NCI-H524 (cell line): ENCODE data around the gene JMJD8.

Experiments
- DNase-seq, 2 experiments: peaks; one replicate each; lab custom pipeline; 2025; lab: John Stamatoyannopoulos, UW

Gene JMJD8

GRCh38 chr16:675884-676564, 8.1 kb downstream of the JMJD8 start:
- DNase-seq, result no peak

DNA sequence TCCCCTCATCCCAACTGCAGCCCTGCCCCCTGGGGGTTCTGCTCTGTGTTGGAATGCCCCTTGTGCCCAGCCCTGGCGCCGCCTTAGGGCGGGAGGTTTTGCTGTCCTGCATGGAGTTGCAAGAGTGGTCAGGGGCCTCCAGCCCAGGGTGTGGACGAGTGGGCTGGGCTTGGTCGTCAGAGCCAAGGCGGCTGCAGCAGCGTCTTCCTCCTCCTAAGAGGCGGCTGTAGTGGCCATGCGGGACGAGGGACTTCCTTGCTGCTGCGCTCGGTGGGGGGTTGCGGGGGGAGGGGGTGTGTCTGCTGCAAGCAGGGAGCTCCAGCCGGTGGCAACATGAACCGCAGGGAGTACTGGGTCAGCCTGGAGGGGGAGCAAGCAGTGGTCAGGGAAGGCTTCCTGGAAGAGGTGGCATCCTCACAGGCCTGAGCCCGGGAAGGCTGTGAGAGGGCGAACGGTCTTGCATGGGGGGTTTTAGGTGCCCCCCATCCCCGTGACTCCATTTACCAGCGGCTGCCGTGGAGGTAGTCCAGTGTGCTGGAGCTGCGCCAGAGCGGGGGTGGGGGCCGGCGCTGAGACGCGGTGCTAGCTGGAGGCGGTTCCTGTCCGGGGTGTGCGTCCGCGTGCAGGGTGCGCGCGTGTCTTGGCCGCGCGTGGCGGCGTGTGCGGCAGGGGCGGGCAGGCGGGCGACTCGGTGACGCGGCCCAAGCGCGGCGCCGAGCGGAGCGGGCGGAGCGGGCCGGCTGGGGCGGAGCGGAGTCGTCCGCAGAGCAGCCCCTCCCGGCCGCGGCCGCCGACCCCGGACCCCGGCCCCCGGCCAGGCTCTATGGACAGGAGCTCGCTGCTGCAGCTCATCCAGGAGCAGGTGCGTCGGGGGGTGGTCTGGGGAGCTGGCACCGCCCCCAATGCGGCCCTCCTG, 8.9 kb downstream of the JMJD8 start, which contains the start of gene RHBDL1:
Gene RHBDL1, plus strand, starts transcription at position 704 of the 916 bp plus-strand sequence. Its CDS starts 120 bp downstream, at position 824.
- DNase-seq, result peak in 1 of 2 experiments; percentile 50

- DNase-seq, result no peak
These were observed 9.8 kb downstream of the JMJD8 start for GRCh38 chr16:674214-674881.

DNA sequence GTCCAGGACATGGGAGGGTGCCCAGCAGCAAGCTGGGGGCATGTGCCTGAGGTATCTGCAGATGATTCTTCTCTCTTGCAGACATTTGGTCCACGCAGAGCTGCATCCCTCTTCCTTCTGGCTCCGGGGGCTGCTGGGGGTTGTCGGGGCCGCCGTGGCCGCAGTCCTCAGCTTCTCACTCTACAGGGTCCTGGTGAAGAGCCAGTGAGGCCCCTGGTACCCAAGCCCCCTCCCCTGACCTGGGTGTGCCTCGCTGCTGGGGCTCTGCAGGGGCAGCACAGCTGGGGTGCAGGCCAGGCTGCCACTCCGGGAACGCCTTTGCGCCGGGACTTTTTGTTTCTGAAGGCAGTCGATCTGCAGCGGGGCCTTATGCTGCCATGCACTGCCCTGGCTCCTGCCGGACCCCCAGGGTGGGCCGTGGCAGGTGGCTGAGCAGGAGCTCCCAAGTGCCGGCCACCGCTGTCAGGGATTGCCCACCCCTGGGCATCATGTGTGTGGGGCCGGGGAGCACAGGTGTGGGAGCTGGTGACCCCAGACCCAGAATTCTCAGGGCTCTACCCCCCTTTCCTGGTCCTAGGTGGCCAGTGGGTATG, 10.6 kb downstream of the JMJD8 start:
- DNase-seq, result no peak

GRCh38 chr16:672851-673250, 11.3 kb downstream of the JMJD8 start:
- no peak for DNase-seq

DNA sequence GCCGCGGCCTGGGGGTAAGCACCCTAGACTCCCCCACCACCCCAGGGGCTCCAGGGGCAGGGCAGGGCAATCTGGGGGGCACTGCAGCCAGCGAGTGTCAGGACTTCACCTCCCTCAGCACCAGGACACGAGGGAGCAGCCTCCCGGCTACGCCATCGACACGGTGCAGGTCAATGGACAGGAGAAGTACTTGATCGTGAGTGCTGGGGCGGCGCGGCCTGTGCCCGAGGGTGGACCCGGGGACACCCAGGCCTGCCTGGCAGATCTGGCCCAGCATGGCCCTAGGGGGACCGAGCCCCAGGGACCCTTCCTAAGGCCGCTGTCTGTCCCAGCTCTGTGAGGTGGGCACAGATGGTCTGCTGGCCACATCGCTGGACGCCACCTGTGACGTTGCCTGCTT, 11.8 kb downstream of the JMJD8 start:
- no peak for DNase-seq

DNA sequence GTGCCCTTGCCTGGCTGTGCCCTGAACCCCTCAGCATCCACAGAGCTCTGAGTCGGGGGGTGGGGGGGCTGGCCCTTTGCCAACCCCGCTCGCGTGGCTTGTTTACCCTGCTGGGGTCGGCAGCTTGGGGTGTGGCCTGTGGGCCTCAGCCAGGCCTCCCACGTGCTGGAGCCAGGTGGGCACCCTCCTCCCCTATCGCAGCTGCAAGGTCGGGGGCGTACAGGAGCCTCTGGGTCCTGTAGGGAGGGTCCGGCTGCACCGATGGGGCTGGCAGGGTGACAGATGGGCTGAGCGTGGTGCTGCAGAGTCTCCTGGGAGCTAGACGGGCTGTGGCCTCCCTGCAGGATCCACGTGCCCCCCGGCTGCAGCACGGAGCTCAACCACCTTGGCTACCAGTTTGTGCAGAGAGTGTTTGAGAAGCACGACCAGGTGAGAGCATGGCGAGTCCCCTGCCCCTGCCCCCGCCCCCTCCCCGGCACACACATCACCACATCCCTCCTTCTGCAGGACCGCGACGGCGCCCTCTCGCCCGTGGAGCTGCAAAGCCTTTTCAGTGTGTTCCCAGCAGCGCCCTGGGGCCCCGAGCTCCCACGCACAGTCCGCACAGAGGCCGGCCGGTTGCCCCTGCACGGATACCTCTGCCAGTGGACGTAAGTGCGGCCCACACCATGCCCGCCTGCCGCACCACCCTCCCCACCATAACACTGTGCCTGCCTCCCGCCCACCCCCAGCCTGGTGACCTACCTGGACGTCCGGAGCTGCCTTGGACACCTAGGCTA, 12.6 kb downstream of the JMJD8 start:
- peak in 1 of 2 experiments; percentile 34 for DNase-seq

- DNase-seq, result no peak
These were observed 13.4 kb downstream of the JMJD8 start for GRCh38 chr16:670485-671352.

DNA sequence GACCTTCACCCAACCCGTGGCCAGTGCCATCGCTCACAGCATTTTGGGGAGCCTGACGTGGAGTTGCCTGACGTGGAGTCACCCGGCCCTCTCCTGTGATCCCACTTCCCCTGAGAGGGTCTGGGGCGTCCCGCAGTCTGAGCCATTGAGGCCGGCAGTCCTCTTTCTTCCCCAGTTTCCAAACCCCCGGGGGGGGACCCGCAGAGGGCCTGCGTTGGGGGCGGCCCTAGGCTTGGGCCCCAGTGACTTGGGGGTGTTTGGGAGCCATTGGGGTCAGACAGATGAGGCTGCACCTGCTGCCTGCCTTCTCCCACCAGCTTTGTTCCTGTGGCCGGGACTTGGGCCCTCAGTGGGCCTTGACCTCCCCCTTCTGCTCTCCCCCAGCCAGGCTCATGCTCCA, 14.5 kb downstream of the JMJD8 start:
- no peak for DNase-seq

DNA sequence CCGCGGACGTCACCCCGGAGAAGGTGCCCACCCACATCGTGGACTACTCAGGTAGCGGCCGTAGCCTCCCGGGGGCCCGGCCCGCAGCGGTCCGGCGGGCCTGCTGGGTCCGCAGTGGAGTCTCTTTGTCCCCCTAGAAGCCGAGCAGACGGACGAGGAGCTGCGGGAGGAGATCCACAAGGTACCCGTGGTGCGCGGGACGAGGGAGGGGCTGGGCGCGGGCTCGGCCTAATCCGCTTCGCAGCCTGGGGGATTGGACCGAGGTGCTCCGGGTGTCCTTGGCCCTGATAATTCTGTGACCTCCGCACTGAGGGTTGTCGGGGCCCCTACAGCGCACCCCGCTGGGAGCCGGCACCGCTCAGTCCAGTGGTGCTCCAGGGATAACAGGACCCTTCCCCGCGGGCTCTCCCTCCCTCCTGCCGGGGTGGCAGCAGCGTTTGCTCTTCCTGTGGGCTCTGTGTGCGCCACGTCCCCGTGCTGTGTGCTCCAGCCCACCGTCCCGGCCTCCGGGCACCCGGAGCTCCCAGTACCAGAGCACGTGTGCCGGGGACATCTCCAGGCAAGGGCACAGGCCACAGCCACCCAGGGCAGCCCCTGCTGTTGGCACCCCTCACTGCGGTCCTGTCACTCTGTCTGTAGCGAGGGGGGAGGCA, 15.5 kb downstream of the JMJD8 start:
- DNase-seq, result no peak

DNA sequence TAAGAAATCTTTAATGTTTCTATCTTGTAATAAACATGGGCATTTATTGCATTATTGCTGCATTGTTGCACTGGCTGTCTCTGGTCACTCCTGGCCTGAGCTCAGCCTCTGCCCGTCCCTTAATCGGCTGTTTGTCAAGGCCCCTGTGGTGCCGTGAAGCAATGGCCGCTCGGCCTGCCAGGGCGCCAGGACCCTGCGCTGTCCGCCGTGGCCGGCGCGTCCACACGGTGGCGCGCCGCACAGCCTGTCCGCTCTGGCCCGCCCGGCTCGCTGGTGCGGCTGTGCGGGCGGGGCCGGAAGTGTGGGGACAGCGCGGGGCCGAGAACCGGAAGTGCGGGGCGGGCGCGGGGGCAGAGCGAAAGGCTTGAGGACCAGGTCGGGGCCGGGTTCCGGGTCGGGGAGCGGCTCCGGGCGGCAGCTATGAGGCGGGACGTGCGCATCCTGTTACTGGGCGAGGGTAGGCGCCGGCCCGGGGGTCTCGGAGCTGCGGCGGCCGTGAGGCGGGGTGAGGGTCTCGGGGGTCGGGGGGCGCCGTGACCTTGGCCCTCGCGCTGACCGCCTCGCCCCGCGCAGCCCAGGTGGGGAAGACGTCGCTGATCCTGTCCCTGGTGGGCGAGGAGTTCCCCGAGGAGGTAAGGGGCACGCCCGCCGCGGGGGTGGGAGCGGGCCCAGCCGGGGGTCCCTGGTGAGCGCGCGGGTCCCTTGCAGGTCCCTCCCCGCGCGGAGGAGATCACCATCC, 16.2 kb downstream of the JMJD8 start, which contains the start of gene RHOT2:
Gene RHOT2, plus strand, starts transcription at position 353 of the 739 bp plus-strand sequence. Its CDS starts 68 bp downstream, at position 421.
- DNase-seq, result peak; percentile 85 to 92

GRCh38 chr16:667113-667779, 16.9 kb downstream of the JMJD8 start:
- no peak for DNase-seq

- no peak for DNase-seq
These were observed 17.6 kb downstream of the JMJD8 start for GRCh38 chr16:666572-666971.

DNA sequence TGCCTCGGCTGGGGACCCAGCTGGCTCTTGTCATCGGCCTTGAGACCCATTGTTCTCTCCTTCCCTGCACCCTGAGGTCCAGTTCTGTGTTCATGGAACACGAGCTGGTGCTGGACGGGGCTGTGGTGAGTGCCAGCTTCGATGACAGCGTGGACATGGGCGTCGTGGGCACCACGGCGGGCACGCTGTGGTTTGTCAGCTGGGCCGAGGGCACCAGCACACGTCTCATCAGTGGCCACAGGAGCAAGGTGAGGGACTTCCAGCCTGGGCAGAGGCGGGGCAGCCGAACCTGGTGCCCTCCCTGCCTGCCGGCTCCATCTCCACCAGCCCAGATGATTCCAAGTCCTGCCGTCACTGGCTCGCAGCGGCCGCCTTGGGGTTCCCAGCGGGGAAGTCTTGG, 21.5 kb downstream of the JMJD8 start:
- DNase-seq, result no peak

GRCh38 chr16:662095-662494, 22.0 kb downstream of the JMJD8 start:
- DNase-seq, result no peak

DNA sequence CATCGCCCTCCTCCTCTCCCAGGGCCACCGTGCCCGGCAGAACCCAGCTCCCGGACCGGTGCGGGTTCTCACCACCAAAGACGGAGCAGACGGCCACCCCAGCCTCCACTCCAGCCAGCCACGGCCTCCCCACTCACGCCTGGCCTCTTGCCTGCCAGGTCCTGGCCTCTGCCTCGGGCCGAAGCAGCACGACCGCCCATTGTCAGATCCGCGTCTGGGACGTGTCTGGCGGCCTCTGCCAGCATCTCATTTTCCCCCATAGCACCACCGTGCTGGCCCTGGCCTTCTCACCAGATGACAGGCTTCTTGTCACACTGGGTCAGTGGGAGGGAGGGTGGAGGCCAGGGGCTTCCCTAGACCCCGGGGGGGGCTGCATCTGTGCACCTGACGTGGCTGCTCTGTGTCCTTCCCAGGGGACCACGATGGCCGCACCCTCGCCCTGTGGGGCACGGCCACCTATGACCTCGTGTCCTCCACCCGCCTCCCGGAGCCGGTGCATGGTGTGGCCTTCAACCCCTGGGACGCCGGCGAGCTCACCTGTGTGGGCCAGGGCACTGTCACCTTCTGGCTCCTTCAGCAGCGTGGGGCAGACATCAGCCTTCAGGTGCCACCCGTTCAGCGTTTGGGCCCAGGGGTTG, 22.8 kb downstream of the JMJD8 start:
- no peak for DNase-seq

- DNase-seq, result no peak
These were observed 23.5 kb downstream of the JMJD8 start for GRCh38 chr16:660459-661183.
